Islet precursor cell (in vitro differentiated cells): Measurements from ENCODE around the gene DDHD1.
"Not testable (repeated sequence)": the region's sequence is repeated elsewhere in the genome, so short reads cannot be mapped to it uniquely, and the experiment has no call there.

Experiments
- DNase-seq: peaks from one replicate; pipeline ENCODE4 v3.0.0-alpha.2; 2018

The DDHD1 gene

GRCh38 chr14:53103636-53104340, 49.3 kb downstream of the DDHD1 start:
- DNase-seq = no peak

- no peak for DNase-seq
These were observed 59.9 kb downstream of the DDHD1 start for GRCh38 chr14:53093206-53093605.

GRCh38 chr14:53090853-53091252, 62.3 kb downstream of the DDHD1 start:
- no peak for DNase-seq

GRCh38 chr14:53084954-53085353, 68.2 kb downstream of the DDHD1 start:
- DNase-seq = not testable (repeated sequence)

GRCh38 chr14:53064475-53064874, 88.6 kb downstream of the DDHD1 start:
- no peak for DNase-seq

- no peak for DNase-seq
These were observed 90.3 kb downstream of the DDHD1 start for GRCh38 chr14:53062856-53063255.

GRCh38 chr14:53060046-53060445, 93.1 kb downstream of the DDHD1 start:
- no peak for DNase-seq

GRCh38 chr14:53055003-53055402, 98.1 kb downstream of the DDHD1 start:
- DNase-seq = no peak

GRCh38 chr14:53054457-53054856, 98.7 kb downstream of the DDHD1 start:
- no peak for DNase-seq

- DNase-seq = no peak
These were observed 104.5 kb downstream of the DDHD1 start for GRCh38 chr14:53048631-53049030.

GRCh38 chr14:53047307-53048069, 105.6 kb downstream of the DDHD1 start:
- no peak for DNase-seq

- no peak for DNase-seq
These were observed 108.6 kb downstream of the DDHD1 start for GRCh38 chr14:53044486-53044885.

- DNase-seq = no peak
These were observed 110.0 kb downstream of the DDHD1 start for GRCh38 chr14:53043027-53043581.

GRCh38 chr14:53042480-53042879, 110.6 kb downstream of the DDHD1 start:
- DNase-seq = no peak

GRCh38 chr14:53041067-53041466, 112.1 kb downstream of the DDHD1 start:
- no peak for DNase-seq

- no peak for DNase-seq
These were observed 114.5 kb downstream of the DDHD1 start for GRCh38 chr14:53038629-53039028.

GRCh38 chr14:53037016-53037415, 116.1 kb downstream of the DDHD1 start:
- DNase-seq = no peak

GRCh38 chr14:53035336-53036210, 117.5 kb downstream of the DDHD1 start:
- DNase-seq = no peak

- DNase-seq = no peak
These were observed 118.4 kb downstream of the DDHD1 start for GRCh38 chr14:53034688-53035230.

- no peak for DNase-seq
These were observed 119.1 kb downstream of the DDHD1 start for GRCh38 chr14:53034036-53034435.

GRCh38 chr14:53032838-53033390, 120.2 kb downstream of the DDHD1 start:
- no peak for DNase-seq

GRCh38 chr14:53032161-53032803, 120.8 kb downstream of the DDHD1 start:
- no peak for DNase-seq
